ENCODE measurements around the gene DYSF. TPM values are rescaled to one million over a fixed set of nuclear protein-coding genes. Genes with fewer than 3 reads are reported as not detected.

The DYSF gene
- total RNA-seq, 1 donor from 2014 or later: 0.13 TPM

GRCh38 chr2:71675296-71675695 is 221.9 kb downstream of the DYSF start:
- Mint-ChIP-seq H3K4me3 (no peak overlapping the region), H3K36me3 (ENCODE audit: low read depth) (no peaks in the 10 kb centered on the region), H3K9me3 (no peaks in the 10 kb centered on the region), H3K27me3 (peaks cover 2% of the 10 kb centered on the region), H3K27ac (no peak overlapping the region), H3K4me1 (no peaks in the 10 kb centered on the region)
- no peak for ATAC-seq (ENCODE audit: low read depth)
- TF ChIP-seq CTCF (IDR thresholded peaks at IDR 0.05): no peak
- intact Hi-C loops (cut with micrococcal nuclease): no loop called here
- DNase-seq: no peak
- ChIA-PET CTCF (no interaction called here), POLR2A (no interaction called here)

- DNase-seq: no peak
- no peak for ATAC-seq (ENCODE audit: low read depth)
- H3K9me3 Mint-ChIP-seq: no peaks in the 10 kb centered on the region
- peaks cover 2% of the 10 kb centered on the region for H3K27me3 Mint-ChIP-seq
- H3K4me3 Mint-ChIP-seq: no peak overlapping the region
- CTCF ChIA-PET: no interaction called here
- no peak overlapping the region for H3K27ac Mint-ChIP-seq
- POLR2A ChIA-PET: no interaction called here
- no peak for TF ChIP-seq CTCF (IDR thresholded peaks at IDR 0.05)
- intact Hi-C loops (cut with micrococcal nuclease): no loop called here
- H3K4me1 Mint-ChIP-seq: no peaks in the 10 kb centered on the region
- no peaks in the 10 kb centered on the region for H3K36me3 Mint-ChIP-seq (ENCODE audit: low read depth)
Measured at GRCh38 chr2:71678874-71679273, 225.5 kb downstream of the DYSF start.

- Mint-ChIP-seq H3K4me3 (no peak overlapping the region), H3K27me3 (peaks cover 2% of the 10 kb centered on the region), H3K27ac (no peak overlapping the region), H3K4me1 (no peaks in the 10 kb centered on the region), H3K9me3 (no peaks in the 10 kb centered on the region), H3K36me3 (ENCODE audit: low read depth) (no peaks in the 10 kb centered on the region)
- ChIA-PET POLR2A (no interaction called here), CTCF (no interaction called here)
- DNase-seq: no peak
- TF ChIP-seq CTCF (IDR thresholded peaks at IDR 0.05): no peak
- no peak for ATAC-seq (ENCODE audit: low read depth)
- intact Hi-C loops (cut with micrococcal nuclease): no loop called here
Measured at GRCh38 chr2:71679491-71679890, 226.1 kb downstream of the DYSF start.

GRCh38 chr2:71680925-71681324 is 227.6 kb downstream of the DYSF start:
- H3K4me1 Mint-ChIP-seq: no peaks in the 10 kb centered on the region
- H3K9me3 Mint-ChIP-seq: no peaks in the 10 kb centered on the region
- ATAC-seq (ENCODE audit: low read depth) (no peak), DNase-seq (no peak)
- H3K27me3 Mint-ChIP-seq: peaks cover 2% of the 10 kb centered on the region
- no peaks in the 10 kb centered on the region for H3K36me3 Mint-ChIP-seq (ENCODE audit: low read depth)
- H3K4me3 Mint-ChIP-seq: no peak overlapping the region
- no peak for TF ChIP-seq CTCF (IDR thresholded peaks at IDR 0.05)
- H3K27ac Mint-ChIP-seq: no peak overlapping the region
- intact Hi-C loops (cut with micrococcal nuclease): no loop called here
- ChIA-PET POLR2A (no interaction called here), CTCF (no interaction called here)

GRCh38 chr2:71681626-71682025 is 228.3 kb downstream of the DYSF start:
- H3K36me3 Mint-ChIP-seq (ENCODE audit: low read depth): no peaks in the 10 kb centered on the region
- intact Hi-C loops (cut with micrococcal nuclease): no loop called here

More at GRCh38 chr2:71681626-71682025, 228.3 kb downstream of the DYSF start:
- CTCF ChIA-PET: no interaction called here
- no peaks in the 10 kb centered on the region for H3K9me3 Mint-ChIP-seq
- no peak overlapping the region for H3K4me3 Mint-ChIP-seq
- POLR2A ChIA-PET: no interaction called here
- peaks cover 2% of the 10 kb centered on the region for H3K27me3 Mint-ChIP-seq
- ATAC-seq (ENCODE audit: low read depth) (no peak), DNase-seq (no peak)
- no peak overlapping the region for H3K27ac Mint-ChIP-seq
- no peak for TF ChIP-seq CTCF (IDR thresholded peaks at IDR 0.05)
- no peaks in the 10 kb centered on the region for H3K4me1 Mint-ChIP-seq
